Measurements from ENCODE around the gene CEPT1. TPM values are rescaled to one million over a fixed set of nuclear protein-coding genes. Genes with fewer than 3 reads are reported as not detected.

The CEPT1 gene
- total and polyA plus RNA-seq, 2 donors (not counting 3 experiments of a cell fraction or from before 2014, with no cell fraction given) = 13.6 to 29.1 TPM

GRCh38 chr1:111183308-111184069, 43.5 kb downstream of the CEPT1 start:
- no TSS peak for BruUV-seq (replicated peaks)
- Histone ChIP-seq H3K4me3 (replicated peaks in 1 of 3; ENCODE audit: insufficient read depth in 1 of 3, low read depth in 1 of 3, low read length in 3 of 3) (no peak overlapping the region), H3K27me3 (ENCODE audit: control insufficient read depth in 2 of 2, insufficient read depth in 2 of 2, low read length in 2 of 2) (no peaks in the 10 kb centered on the region), H3K79me2 (ENCODE audit: control insufficient read depth, insufficient read depth, low read length) (no peaks in the 10 kb centered on the region), H3K27ac (ENCODE audit: insufficient read depth, low read depth, low read length) (no peak overlapping the region), H3K9ac (replicated peaks; ENCODE audit: extremely low read depth, insufficient read depth, low read length) (no peak overlapping the region), H3K36me3 (ENCODE audit: control insufficient read depth in 2 of 2, extremely low read depth in 1 of 2, insufficient read depth in 2 of 2, low read length in 2 of 2) (peaks cover 2 to 6% of the 10 kb centered on the region in 2 experiments), H2AFZ (ENCODE audit: low read depth, low read length) (no peak overlapping the region), H3K9me3 (replicated peaks; ENCODE audit: control insufficient read depth, insufficient read depth, low read length) (no peaks in the 10 kb centered on the region), H3K9me1 (replicated peaks; ENCODE audit: control insufficient read depth, extremely low read depth, insufficient read depth, low read length) (no peaks in the 10 kb centered on the region), H3K4me1 (ENCODE audit: control insufficient read depth, extremely low read depth, insufficient read depth, low read length) (no peaks in the 10 kb centered on the region), H4K20me1 (replicated peaks; ENCODE audit: control insufficient read depth, extremely low read depth, insufficient read depth, low read length) (no peaks in the 10 kb centered on the region), H3K4me2 (ENCODE audit: insufficient read depth, low read length) (no peak overlapping the region)
- POLR2A ChIA-PET = no interaction called here
- dilution Hi-C loops (cut with MboI; ENCODE audit: extremely low pct_ligation_motif_present, low sequenced_read_pairs) = no loop called here
- CTCF ChIA-PET = interaction anchor here (0.8 kb wide), 1 partner anchor 11 kb away, joined by 3 read pairs; no protein-coding TSS in a partner anchor
- FAIRE-seq (no peak), DNase-seq (ENCODE audit: low read depth, low spot score) (no peak)
- TF ChIP-seq EZH2 (IDR thresholded peaks at IDR 0.05; ENCODE audit: borderline replicate concordance, low read depth, low read length, severe bottlenecking) (no peak), GATA2 (IDR thresholded peaks at IDR 0.05; ENCODE audit: insufficient read depth, insufficient read length, low read depth, low read length) (no peak), FOS (IDR thresholded peaks at IDR 0.05; ENCODE audit: borderline replicate concordance, insufficient read depth, low read length) (no peak), JUN (IDR thresholded peaks at IDR 0.05; ENCODE audit: borderline replicate concordance, insufficient read depth, insufficient read length, low read depth) (no peak), MYC (IDR thresholded peaks at IDR 0.05; ENCODE audit: low read depth, low read length) (no peak), POLR2AphosphoS5 (IDR thresholded peaks at IDR 0.05; ENCODE audit: insufficient read depth, low read depth, low read length) (no peak), POLR2A (IDR thresholded peaks at IDR 0.05; ENCODE audit: low read depth, low read length) (no peak), MAX (IDR thresholded peaks at IDR 0.05; ENCODE audit: insufficient read depth, insufficient read length) (no peak), CTCF (IDR thresholded peaks at IDR 0.05; ENCODE audit: extremely low read depth in 1 of 2, insufficient read depth in 1 of 2, low read depth in 1 of 2, low read length in 2 of 2) (no peak)
- intact Hi-C loops (cut with micrococcal nuclease) = no loop called here

Data from endothelial cell of umbilical vein (primary cell).